Activated effector memory CD4-positive, alpha-beta T cell treated with anti-CD3 and anti-CD28 coated beads, Interleukin-2, amount 50 U/mL, for 16 hours (primary cell): ENCODE data around the gene ACRV1.

Experiments used
- DNase-seq: peaks from one replicate; pipeline ENCODE4 v3.0.0-alpha.2; 2020

The ACRV1 gene

DNA sequence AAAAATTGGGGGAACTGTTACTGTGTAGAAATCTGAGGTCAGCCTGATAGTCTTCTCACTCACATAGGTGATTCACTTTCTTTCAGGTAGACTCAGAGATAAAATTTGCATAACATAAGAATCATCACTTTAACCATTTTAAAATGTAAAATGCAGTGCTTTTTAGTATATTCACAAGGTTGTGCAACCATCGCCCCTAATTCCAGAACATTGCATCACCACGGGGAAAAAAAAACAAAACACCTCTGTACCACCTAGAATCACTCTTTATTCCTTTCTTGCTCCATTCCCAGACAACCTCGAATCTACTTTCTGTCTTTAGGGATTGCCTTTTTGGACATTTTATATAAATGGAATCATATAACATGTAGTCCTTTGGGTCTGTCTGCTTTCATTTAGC, 34.8 kb downstream of the ACRV1 start:
- DNase-seq: no peak

DNA sequence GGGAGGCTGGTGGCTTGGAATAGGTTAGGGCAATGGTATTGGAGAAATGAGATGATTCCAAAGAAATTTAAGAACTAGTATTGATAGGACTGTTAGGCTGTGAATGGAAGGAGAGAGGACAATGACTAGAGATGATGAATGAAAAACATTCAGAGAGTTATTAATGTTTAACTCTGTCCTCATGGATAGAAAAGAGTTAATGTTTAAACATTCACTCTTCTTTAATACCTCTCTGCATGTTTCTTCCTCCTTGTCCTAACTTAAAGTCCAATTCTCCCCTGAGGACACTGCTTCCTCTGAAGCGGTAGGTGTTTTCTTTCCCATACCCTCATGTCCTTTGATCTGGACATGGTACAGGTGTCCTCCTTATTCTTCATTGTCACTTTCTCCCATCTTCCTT, 42.3 kb downstream of the ACRV1 start:
- DNase-seq: no peak

DNA sequence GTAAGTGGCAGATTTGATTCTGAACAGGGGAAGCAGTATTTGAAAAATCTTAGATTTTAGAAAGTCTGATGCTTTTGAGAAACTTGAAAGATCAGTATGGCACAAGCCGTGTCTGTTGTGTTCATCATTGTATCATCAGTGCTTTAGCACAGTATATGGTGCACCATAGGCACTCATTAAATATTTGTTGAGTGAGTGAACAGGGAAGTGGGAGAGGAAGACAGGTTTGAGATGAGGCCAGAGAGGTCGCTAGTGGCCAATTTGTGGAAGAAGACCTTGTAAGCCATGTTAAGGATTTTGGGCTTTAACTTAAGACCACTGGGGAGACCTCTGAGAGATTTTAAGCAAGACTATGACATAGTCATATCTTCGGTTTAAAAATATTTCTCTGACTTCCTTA, 42.8 kb downstream of the ACRV1 start:
- DNase-seq: no peak

- DNase-seq: no peak
These were observed 53.3 kb downstream of the ACRV1 start for GRCh38 chr11:125627236-125627910.

GRCh38 chr11:125626288-125626950, 54.2 kb downstream of the ACRV1 start:
- peak; percentile 69 for DNase-seq

- peak; percentile 95 for DNase-seq
These were observed 54.9 kb downstream of the ACRV1 start for GRCh38 chr11:125625630-125626287.

- DNase-seq: no peak
These were observed 55.4 kb downstream of the ACRV1 start for GRCh38 chr11:125625225-125625629.

- DNase-seq: no peak
These were observed 55.9 kb downstream of the ACRV1 start, which contains the start of gene CHEK1 for GRCh38 chr11:125624756-125625213. TSS of gene CHEK1 (plus strand) at chr11:125625163. CDS start at chr11:125626769, 1,606 bp downstream.

- DNase-seq: no peak
These were observed 57.6 kb downstream of the ACRV1 start for GRCh38 chr11:125623064-125623463.

DNA sequence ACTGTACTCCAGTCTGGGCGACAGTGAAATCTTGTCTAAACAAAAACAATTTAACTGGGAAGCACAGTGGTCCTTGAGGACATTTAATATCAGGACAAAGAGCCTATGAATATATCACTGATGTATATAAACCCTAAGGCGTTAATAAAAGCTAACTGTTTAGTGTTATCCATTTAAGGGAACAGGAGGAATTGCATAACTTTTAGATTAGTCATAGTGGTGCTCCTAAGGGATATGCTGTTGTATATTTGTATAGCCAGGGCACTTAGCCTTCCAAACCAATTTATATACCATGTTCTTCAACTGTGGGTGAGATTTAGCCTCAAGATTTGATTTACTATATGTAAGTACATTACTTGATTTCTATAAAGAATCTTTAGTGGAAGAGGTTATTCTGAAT, 58.7 kb downstream of the ACRV1 start:
- DNase-seq: no peak
